ENCODE measurements around the gene SLC22A16.

Gene SLC22A16

DNA sequence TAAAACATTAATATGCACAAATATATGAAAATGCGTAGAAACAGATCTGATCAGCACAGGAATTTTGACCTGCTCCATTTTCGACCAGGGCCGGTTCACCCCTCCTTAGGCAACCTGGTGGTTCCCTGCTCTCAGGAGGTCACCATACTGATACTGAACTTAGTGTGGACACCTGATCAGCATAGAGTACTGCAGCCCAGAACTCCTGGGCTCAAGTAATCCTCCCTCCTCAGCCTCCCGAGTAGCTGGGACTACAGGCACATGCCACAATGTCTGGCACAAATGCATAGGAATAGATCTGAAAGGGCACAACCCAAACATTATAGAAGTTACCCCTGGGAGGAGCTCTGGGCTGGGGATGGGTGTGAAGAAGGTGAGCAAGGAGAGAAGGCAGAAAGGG, 36.4 kb downstream of the SLC22A16 start:
- no peak for DNase-seq

DNA sequence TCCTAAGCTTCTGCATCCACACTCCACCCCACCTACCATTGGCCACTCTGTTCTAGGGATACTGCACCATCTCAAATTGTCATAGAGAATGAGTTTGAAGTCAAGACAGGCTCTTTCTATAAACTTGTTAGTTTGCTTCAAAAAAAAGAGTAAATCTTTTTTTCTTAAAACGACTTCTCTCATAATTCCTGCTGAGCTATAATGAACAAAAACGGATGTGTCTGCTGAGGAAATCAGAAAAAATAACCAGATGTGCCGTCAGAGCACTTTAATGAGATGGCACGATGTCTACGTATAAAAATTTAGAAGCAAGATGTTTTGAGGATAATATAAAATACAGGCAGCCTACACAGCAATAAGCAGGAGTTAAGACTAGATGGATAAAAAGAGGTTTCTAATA, 37.1 kb downstream of the SLC22A16 start:
- no peak for DNase-seq

DNA sequence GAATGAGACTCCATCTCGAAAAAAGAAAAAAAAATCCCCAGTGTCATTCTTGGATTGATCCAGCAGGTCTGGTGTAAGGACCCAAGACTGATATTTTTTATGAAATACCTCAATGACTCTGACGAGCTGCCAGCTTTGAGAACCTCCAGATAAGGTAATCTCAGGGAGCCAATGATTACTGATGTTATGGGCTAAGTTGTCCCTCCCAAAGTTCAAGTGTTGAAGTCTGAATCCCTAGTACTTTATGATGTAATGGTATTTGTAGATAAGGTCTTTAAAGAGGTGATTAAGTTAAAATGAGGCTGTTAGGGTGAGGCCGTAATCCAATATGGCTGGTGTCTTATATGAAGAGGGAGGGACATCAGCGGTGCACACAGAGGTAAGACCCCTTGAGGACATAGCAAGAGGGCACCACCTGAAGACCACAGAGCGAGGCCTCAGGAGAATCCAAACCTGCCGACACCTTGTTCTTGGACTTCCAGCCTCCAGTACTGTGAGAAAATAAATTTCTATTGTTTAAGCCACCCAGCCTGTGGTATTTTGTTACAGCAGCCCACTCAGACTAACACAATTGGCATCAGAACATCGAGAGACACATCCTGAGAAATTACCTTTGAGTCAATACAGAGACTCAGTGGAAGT, 41.3 kb downstream of the SLC22A16 start:
- DNase-seq, result no peak

DNA sequence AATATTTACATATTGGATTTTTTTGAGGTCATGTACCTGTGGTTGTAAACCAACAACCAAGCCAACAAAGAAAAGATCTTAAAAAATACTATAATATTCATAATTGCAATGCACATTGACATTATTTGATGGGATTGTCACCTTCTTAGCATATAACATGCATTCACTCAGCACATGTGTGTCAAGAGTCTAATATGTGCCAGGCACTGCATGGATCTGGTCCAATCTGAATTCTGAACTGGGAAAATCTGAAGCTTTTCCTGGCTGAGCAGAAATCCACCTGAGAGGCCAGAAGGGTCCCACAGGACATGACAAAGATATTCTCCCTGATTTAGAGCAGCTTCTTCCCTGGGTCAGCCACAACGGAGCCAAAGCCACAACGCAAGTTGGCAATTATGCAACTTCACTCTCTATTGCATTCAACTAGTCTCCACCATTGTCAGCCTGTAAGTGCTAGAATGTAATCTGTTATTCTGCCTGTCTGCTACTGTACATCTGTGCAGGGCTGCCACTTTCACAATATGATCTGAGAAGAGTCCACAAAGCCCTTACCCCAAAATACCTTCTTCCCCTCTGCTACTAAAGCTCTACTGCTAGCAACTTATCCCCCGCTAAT, 44.0 kb downstream of the SLC22A16 start:
- DNase-seq, result no peak

DNA sequence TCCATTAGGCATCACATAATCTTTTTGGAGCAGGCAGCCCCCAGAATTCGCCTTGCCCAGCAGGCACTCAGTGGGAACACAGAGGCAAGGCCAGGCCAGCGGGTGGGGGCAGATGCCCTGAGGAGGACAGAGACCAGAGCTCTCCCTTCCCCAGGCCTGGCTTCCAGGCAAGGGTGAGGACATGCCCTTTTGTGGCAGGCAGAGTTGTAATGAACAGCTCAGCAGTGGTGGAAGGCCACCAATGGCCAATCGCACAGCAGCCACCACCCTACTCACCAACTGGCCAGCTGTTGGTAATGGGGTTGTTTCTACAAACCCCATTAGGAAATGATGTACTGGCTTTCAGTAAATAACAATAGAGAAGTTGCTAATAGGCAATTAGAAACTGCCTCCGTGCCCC, 45.7 kb downstream of the SLC22A16 start:
- no peak for DNase-seq

DNA sequence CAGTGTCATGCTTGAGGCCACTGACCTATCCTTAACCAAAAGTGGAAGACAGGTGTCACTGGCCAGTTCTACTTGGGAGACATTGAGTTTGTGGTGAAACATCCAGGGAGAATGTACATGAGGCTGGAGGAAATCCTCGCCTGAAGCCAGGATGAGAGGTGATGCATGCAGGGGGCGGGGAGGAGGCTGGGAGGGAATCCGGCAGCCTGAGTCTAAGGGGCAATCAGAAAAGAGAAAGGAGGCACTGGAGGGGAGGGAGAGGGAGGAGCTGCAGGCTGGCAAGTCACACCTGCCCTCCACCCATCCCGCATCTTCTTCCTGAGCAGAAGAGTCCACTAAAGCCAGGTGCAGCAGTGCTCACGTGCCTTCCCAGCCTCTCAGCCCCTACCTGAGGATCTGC, 46.2 kb downstream of the SLC22A16 start:
- no peak for DNase-seq

DNA sequence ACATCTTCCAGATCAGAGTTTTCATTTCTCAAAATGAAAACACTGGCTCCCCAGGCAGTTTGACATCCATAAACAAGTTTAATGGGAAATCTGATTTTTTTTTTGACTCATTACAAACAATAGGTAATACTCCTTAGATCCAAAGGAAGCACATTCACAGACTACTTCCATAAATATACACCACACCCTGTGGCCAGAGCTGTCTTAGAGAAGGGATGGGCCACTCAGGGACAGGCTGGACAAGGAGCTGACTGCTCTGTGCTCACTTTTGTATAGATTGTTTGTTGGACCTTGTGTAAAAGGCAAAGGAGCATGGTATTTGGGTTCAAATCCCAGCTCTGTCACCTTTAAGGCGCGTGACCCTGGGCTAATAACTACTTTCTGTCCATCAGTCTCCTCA, 48.3 kb downstream of the SLC22A16 start:
- DNase-seq, result no peak

DNA sequence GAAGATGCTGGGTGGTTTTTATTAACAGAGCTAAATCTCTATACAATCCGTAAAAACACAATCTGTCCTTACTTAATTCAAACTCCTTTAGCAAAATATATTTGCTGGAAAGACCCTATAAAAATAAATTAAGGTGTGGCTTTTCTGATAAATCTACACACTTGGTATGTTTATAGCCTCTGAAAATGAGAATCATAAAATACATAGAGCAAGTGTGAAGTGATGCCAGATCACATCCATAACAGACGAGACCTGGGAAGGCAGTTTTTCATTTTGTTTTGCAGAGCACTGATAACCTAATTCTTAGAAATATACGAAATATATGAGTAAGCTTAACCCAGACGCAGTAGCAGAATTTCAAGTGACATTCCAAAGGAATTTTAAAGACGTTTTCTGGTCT, 50.6 kb downstream of the SLC22A16 start:
- no peak for DNase-seq

DNA sequence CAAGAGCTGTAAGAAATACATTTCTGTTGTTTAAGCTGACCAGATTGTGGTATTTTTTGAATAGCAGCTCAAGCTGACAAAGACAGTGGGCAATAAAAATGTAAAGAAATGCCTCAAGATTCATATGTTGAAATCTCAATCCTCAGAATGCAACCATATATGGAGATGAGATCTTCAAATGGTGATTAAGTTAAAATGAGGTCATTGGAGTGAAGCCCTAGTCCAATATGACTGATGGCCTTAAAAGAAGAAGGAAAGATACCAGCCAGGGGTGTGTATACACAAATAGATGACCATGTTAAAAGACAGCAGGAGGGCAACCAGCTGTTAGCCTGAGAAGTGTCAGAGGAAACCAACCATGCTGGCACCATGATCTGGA, 54.0 kb downstream of the SLC22A16 start:
- DNase-seq, result peak; percentile 45

DNA sequence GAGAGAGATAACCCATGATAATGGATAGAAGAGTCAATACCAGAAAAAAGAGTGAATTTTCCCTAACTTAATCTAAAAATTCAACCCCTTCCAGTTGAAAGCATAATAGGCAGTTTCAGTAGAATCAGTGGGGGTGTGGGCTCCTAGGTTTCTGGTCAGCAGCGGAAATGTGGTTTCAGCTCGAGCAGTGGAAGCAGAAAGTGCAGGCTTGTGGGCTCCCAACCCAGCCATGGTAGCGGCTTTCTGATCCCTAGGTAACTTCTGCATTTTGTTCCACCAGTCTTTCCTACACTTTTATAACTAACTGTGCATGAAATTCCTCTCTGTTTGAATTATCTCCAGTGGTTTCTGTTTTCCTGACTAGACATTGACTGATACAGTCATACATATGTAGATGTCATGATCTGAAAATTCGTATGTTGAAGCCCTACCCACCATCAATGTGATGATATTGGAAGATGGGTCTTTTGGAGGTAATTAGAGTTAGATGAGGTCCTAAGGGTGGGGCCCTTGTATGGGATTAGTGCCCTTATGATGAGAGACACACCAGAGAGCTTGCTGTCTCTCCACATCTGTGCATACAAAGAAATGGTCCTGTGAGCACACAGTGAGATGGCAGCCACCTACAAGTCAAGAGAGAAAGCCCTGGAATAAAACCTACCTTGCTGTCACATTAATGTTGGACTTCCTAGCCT, 54.5 kb downstream of the SLC22A16 start:
- DNase-seq, result no peak

DNA sequence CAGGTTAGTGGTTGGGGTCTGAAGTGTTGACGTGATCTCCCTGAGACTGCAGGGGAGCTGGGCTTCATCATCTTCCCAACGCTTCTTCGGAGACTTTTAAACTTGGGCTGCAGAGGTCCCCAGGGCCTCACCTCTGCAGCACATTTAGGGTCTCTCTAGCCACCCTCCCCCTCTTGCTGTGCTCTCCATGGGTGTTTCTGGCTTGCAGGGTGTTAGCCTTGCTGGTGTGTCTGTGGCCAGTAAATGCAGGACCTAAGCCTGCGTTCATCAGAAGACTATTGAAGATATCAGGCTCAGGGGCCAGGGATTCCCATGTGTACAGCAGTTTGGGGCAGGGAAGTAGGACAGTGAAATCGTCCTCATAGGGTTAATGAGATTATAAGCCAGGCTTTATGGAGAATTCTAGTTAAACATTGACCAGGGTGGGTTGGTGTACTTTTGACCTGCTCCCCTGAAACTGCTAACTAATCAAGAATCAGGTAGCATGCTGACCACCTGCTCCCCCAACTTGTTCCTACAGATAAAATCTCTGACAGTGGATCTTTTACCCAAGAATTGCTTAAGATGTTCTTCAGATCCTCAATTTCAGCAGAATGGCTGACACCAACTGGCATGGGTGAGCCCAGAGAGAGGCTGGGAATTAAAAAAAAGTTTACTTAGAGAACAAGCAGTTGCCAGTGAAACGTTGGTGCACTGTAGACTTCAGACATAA, 57.2 kb downstream of the SLC22A16 start:
- DNase-seq, result no peak

DNA sequence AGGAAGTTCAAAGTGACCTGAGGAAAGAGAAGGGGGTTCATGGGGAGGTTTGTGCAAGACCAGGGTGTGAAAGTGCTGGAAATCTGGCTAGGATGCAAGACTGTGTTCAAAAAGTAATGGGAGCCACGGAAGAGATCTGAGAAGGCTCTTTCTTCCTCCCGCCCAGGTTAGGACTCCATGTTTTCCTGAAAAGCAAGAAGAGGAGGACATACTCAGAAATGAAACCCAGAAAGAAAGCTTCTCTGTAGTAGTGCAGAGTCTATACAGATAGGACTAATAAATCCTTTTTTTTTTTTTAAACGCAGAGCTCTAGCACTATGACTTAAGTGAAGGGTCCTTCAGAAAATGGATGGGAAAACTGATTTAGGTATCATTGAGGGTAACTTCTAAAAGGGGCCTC, 57.8 kb downstream of the SLC22A16 start:
- no peak for DNase-seq

DNA sequence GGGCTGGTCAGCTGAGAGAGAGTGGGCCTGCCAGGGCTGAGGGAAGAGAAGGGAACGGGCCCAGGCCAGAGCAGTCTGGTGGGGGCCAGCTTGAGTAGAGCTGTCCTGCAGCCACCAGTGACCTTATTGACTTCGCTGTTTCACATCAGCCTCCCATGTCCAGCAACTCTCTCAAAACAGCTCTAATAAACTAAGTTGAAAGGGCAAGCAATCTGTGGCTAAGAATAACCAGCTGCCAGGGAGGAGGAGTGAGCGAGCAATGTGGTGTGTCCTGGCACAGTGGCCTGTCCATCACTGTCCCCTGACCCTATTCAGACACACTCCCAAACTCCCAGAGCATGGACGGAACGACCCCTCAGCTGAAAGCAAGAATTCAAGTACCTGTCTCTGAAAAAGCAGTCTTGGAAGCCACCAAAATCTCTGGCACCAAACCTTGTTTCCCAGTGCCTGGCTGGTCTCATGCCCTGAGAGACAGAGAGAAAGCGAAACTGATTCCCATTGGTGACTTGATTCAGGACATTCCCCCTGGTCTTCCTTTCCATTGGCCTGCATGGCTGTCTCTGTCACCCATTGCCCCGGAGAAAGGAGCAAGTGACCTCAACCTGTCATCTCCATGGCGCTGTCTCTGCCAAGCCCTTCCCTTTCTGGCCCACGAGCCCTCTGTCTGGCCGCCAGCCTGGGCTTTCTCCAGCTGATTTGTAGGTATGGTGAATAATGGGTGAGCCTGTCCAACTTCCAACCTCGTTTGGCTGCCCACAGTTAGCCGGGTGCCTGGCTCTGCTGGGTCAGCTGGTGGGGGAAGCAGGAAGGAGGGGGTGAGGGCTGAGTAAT, 61.1 kb downstream of the SLC22A16 start, which contains the start of gene DDO:
DDO (minus strand) TSS at position 490 of the 831 bp plus-strand sequence. CDS start 2,113 bp downstream, outside the sequence.
- DNase-seq, result no peak

DNA sequence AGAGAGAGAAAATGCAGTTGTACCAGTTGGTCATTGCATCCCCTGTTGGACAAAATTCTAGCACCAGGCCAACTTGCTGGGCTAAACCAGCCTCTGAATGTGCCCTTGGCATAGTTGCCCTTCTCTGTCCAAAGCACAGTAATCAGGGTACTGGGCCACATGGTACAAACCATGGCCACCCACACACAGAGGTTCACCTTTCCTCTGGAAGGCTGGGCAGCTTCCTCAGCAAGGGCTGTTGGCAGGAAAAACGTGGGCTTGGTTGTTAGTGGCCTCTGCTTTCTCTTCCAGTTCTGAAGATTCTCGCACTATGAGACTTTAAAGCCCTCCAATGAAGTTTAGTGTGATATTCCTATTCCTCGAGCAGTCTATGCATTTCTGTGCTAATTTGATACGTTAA, 61.7 kb downstream of the SLC22A16 start:
- no peak for DNase-seq

DNA sequence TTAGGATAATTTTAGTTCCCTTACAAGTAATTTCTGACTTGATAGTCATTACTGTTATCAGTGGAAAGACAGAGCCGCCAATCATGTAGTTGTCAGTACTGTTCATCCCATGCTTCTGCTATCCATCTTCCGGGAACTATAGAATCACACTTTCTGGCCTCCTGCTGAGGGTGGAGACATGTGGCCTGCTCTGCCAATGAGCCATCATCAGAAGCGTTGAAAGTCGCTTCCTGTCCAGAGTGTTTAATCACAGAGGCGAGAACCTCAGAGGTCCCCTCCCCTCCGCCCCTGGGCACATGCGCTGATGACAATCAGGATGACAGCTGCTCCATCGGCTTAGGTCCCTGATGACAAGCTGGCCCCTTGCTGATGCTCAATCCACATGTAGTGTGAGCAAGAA, 64.1 kb downstream of the SLC22A16 start:
- DNase-seq, result peak; percentile 26

DNA sequence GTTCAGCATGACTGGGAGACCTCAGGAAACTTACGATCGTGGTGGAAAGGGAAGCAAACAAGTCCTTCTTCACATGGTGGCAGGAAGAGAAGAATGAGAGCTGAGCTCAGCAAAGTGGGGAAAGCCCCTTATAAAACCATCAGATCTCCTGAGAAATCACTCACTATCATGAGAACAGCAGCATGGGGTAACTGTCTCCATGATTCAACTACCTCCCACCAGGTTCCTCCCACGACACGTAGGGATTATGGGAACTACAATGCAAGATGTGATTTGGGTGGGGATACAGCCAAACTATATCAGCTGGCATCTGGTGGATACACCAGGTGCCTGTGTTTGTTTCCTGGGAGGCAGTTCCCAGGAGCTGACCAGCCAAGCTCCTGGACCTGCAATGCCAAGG, 65.9 kb downstream of the SLC22A16 start:
- DNase-seq, result no peak

DNA sequence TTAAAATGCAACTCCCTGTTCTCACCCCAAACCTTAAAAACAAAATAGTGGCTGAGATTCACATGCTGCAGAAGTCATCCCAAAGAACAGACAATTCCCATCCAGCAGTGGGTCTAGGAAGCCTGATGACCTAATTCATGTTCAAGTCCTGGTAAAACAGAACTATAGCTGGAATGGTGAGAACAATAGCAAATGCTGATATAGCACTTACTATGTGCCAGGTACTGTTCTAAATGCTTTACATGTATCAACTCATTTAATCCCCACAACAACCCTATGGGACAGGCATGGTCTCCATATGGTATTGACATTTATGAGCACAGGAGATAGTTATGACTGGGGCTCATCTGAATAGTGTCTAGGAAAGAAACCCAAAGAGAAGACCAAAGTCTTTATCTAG, 66.6 kb downstream of the SLC22A16 start:
- DNase-seq, result no peak

DNA sequence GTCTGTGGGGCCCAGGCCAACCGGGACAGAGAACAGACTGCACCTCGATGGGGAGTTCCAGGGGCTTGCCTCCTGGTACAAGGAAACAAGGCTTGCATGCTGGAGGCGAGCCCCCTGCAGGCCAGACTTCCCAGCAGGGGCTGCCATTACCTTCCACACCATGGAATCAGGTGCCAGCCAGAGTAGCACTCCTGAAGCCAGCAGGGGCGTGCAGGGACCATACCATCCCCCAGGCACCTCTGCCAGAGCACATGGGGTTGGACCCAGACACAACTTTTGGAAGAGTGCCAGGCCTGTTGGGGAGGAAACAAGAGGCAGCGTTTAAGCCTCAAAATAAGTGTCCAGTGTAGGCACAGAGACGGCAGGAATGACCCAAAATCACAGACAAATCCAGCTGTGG, 67.5 kb downstream of the SLC22A16 start:
- DNase-seq, result no peak

DNA sequence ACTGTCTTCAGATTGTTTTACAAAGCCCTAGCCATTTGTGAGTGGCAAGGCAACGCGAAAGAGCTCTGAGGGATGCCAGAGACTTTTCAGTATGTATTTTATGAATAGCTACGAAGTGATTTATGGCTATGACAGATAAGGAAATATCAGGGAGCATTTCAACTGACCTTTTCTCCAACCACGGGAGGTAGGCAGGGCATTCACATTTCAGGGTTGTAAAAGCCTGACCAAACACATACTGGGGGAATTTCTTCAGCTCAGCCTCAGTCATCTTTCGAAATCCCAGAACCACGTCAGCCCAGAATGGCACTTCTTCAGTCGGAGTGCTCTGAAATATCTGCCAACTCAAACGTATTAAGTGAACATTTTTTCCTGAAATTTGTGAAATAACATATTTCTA, 71.8 kb downstream of the SLC22A16 start:
- DNase-seq, result no peak

DNA sequence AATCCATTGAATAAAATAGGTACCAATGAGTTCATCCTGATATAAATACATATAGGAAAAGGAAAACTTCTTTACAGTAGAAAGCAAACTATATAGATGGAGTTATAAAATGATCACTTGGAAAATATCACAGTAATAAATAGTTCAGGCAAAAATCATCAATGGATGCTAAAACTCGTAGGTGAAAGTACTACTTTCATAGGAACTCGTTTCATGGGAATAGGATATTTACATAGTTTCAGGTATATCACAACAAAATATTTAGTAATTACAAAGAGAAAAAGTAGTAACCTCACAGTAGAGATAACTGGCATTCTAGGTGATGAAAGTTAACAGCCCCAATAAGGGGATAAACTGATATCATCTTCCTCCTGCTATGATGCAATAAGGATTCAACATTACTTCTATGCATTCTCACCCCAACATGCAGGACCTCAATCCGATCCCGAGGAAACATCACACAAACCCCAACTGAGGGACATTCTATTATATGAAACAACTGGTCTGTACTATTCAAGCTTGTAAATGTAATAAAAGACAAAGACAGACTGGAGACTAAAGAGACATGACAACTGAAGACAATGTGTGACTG, 74.7 kb downstream of the SLC22A16 start:
- DNase-seq, result no peak

DNA sequence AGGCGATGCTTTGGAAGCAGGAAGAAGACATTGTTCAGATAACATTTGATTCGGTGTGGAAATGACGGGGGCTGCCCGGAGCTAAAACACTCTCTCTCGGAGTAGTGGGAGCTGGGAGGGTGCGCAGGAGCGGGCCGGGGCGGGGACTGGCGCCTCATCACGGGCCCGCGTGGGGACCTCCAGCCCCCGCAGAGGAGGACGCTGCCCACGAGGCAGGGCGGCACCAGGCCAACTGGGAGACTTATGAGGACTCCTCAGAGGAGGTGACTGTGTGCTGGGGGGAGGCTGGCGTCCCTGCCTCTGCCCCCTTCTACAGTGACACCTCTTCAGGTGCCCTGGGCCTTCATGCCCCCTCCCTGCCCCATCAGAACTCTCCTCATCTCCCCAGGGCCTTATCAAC, 76.2 kb downstream of the SLC22A16 start:
- DNase-seq, result no peak
